Measurements from ENCODE around the gene FBXW2. TPM values are rescaled to one million over a fixed set of nuclear protein-coding genes. Genes with fewer than 3 reads are reported as not detected.
A peak's percentile ranks its signal among the peaks of the same experiment; 100 is the strongest.

FBXW2 gene
- total and polyA plus RNA-seq, 10 donors, result 8.7 to 121 (median 90.1) TPM

GRCh38 chr9:120711354-120711753 lies 81.9 kb downstream of the FBXW2 start:
- Histone ChIP-seq H3K9me3 (no peaks in the 10 kb centered on the region), H3K4me1 (peaks cover 26 to 90% (median 68%) of the 10 kb centered on the region in 6 donors), H3K36me3 (peaks cover 0 to 8% (median 0%) of the 10 kb centered on the region in 6 donors), H3K4me3 (peak overlapping the region in 5 of 8 donors; percentile 74 to 85 (median 84)), H3K27me3 (replicated peaks in 1 of 7) (no peaks in the 10 kb centered on the region), H3K27ac (peak overlapping the region; percentile 69 to 94 (median 90))
- intact Hi-C loops (cut with DNase I; ENCODE audit: low total_unique reads), result no loop called here
- TF ChIP-seq POLR2AphosphoS5 (IDR thresholded peaks at IDR 0.05) (no peak), POLR2A (IDR thresholded peaks at IDR 0.05) (no peak), CTCF (IDR thresholded peaks at IDR 0.05 in 8 of 11, conservative IDR thresholded peaks at IDR 0.05 in 3 of 11) (no peak)
- DNase-seq, result no peak

GRCh38 chr9:120710110-120710981 lies 82.9 kb downstream of the FBXW2 start:
- Histone ChIP-seq H3K4me3 (peak overlapping the region in 7 of 8 donors; percentile 23 to 85 (median 74)), H3K27ac (peak overlapping the region; percentile 58 to 94 (median 90)), H3K27me3 (replicated peaks in 1 of 7) (no peaks in the 10 kb centered on the region), H3K4me1 (peaks cover 26 to 92% (median 64%) of the 10 kb centered on the region in 6 donors), H3K9me3 (no peaks in the 10 kb centered on the region), H3K36me3 (peaks cover 0 to 8% (median 0%) of the 10 kb centered on the region in 6 donors)
- intact Hi-C loops (cut with DNase I; ENCODE audit: low total_unique reads), result no loop called here
- no peak for DNase-seq
- WGBS, 5 donors, result 25 to 47% (median 29%) methylated on average over 10 of the region's 10 CpGs
- TF ChIP-seq POLR2A (IDR thresholded peaks at IDR 0.05) (peak in 1 of 3 donors; percentile 26), POLR2AphosphoS5 (IDR thresholded peaks at IDR 0.05) (peak in 1 of 3 donors; percentile 31), CTCF (IDR thresholded peaks at IDR 0.05 in 8 of 11, conservative IDR thresholded peaks at IDR 0.05 in 3 of 11) (no peak)

GRCh38 chr9:120708526-120709224 lies 84.5 kb downstream of the FBXW2 start:
- Histone ChIP-seq H3K27me3 (replicated peaks in 1 of 7) (no peaks in the 10 kb centered on the region), H3K4me1 (peaks cover 26 to 98% (median 60%) of the 10 kb centered on the region in 6 donors), H3K4me3 (no peak overlapping the region), H3K36me3 (peaks cover 0 to 15% (median 0%) of the 10 kb centered on the region in 6 donors), H3K9me3 (no peaks in the 10 kb centered on the region), H3K27ac (peak overlapping the region in 2 of 8 donors; percentile 93 to 94)
- no peak for TF ChIP-seq POLR2AphosphoS5 (IDR thresholded peaks at IDR 0.05)
- DNase-seq, result no peak
- WGBS, 5 donors, result 93 to 98% (median 95%) methylated on average over 6 of the region's 6 CpGs
- intact Hi-C loops (cut with DNase I; ENCODE audit: low total_unique reads), result no loop called here

- Histone ChIP-seq H3K4me3 (no peak overlapping the region), H3K27me3 (replicated peaks in 1 of 7) (no peaks in the 10 kb centered on the region), H3K4me1 (peaks cover 22 to 98% (median 46%) of the 10 kb centered on the region in 6 donors), H3K27ac (no peak overlapping the region), H3K9me3 (no peaks in the 10 kb centered on the region), H3K36me3 (peaks cover 0 to 18% (median 0%) of the 10 kb centered on the region in 6 donors)
- intact Hi-C loops (cut with DNase I; ENCODE audit: low total_unique reads), result no loop called here
- DNase-seq, result no peak
- 94 to 96% (median 95%) methylated on average over 2 of the region's 2 CpGs for WGBS, 5 donors
- TF ChIP-seq POLR2A (IDR thresholded peaks at IDR 0.05) (no peak), CTCF (IDR thresholded peaks at IDR 0.05 in 8 of 11, conservative IDR thresholded peaks at IDR 0.05 in 3 of 11) (no peak), POLR2AphosphoS5 (IDR thresholded peaks at IDR 0.05) (no peak)
Observed at GRCh38 chr9:120707170-120707569, 86.0 kb downstream of the FBXW2 start.

Other genes starting within 250 kb of the FBXW2 start
- gene CDK5RAP2, start 213.2 kb downstream of the FBXW2 start, total RNA-seq, result 10 to 100 TPM; 54.7 to 93.7 (median 80.8) TPM
- 10 to 100 TPM; 19.5 to 32.2 (median 32.2) TPM for gene CDK5RAP2, start 213.2 kb downstream of the FBXW2 start, polyA plus RNA-seq
- 10 to 100 TPM; 25.6 to 57.3 (median 39.8) TPM for gene MEGF9, start 78.9 kb downstream of the FBXW2 start, total RNA-seq
- 1 to 10 TPM; 2.2 to 5.4 (median 3.0) TPM for gene MEGF9, start 78.9 kb downstream of the FBXW2 start, polyA plus RNA-seq
- 10 to 100 TPM; 26.1 to 41.4 (median 34.8) TPM for gene PSMD5, start 49.5 kb upstream of the FBXW2 start, total RNA-seq
- gene PSMD5, start 49.5 kb upstream of the FBXW2 start, polyA plus RNA-seq, result 10 to 100 TPM in 2 of 3 donors, 1 to 10 TPM in 1; 8.9 to 14.0 (median 11.3) TPM
- 10 to 100 TPM; 33.4 to 53.0 (median 40.5) TPM for gene PHF19, start 83.8 kb upstream of the FBXW2 start, total RNA-seq
- gene PHF19, start 83.8 kb upstream of the FBXW2 start, polyA plus RNA-seq, result 10 to 100 TPM; 12.6 to 29.4 (median 27.7) TPM
- gene TRAF1, start 133.4 kb upstream of the FBXW2 start, total RNA-seq, result 10 to 100 TPM; 11.9 to 29.2 (median 22.4) TPM
- gene TRAF1, start 133.4 kb upstream of the FBXW2 start, polyA plus RNA-seq, result 10 to 100 TPM in 2 of 3 donors, 1 to 10 TPM in 1; 8.6 to 13.0 (median 10.2) TPM